Neural cell (in vitro differentiated cells): ENCODE measurements around the gene MEFV.

ENCODE experiments used
- CTCF ChIP-seq: fragments of 450-650 bp; IDR thresholded peaks from 2 replicates; pipeline ENCODE4 v1.5.1; 2014; ENCODE audit warnings: antibody characterized with exemption, mild to moderate bottlenecking, moderate library complexity; ENCODE audit not compliant: poor library complexity, severe bottlenecking
- EP300 ChIP-seq: fragments of 450-650 bp; conservative IDR thresholded peaks from 2 replicates; pipeline ENCODE4 v1.6.1; 2014; ENCODE audit warnings: antibody characterized with exemption, mild to moderate bottlenecking, moderate library complexity; ENCODE audit not compliant: poor library complexity, severe bottlenecking
- EZH2 ChIP-seq: fragments of 200-600, 300-800 bp; shearing (Covaris generic), sonication (generic); IDR thresholded peaks from 2 replicates; pipeline ENCODE4 v1.6.1; 2014; ENCODE audit warnings: antibody characterized with exemption, low read length, borderline replicate concordance, mild to moderate bottlenecking; ENCODE audit not compliant: insufficient read depth, poor library complexity, severe bottlenecking
- POLR2AphosphoS5 ChIP-seq: IDR thresholded peaks from 2 replicates; pipeline ENCODE4 v1.6.1; 2012
- RAD21 ChIP-seq: fragments of 450-650 bp; conservative IDR thresholded peaks from 2 replicates; pipeline ENCODE4 v1.6.1; 2014; ENCODE audit warnings: antibody characterized with exemption, mild to moderate bottlenecking, moderate library complexity
- REST ChIP-seq: IDR thresholded peaks from 2 replicates; pipeline ENCODE4 v1.6.1; 2012; ENCODE audit warnings: borderline replicate concordance
- SMC3 ChIP-seq: fragments of 450-650 bp; conservative IDR thresholded peaks from 2 replicates; pipeline ENCODE4 v1.6.1; 2014; ENCODE audit warnings: antibody characterized with exemption, mild to moderate bottlenecking, moderate library complexity; ENCODE audit not compliant: poor library complexity
- TAF1 ChIP-seq: IDR thresholded peaks from 2 replicates; pipeline ENCODE4 v1.6.1; 2012; ENCODE audit warnings: low read depth

DNA sequence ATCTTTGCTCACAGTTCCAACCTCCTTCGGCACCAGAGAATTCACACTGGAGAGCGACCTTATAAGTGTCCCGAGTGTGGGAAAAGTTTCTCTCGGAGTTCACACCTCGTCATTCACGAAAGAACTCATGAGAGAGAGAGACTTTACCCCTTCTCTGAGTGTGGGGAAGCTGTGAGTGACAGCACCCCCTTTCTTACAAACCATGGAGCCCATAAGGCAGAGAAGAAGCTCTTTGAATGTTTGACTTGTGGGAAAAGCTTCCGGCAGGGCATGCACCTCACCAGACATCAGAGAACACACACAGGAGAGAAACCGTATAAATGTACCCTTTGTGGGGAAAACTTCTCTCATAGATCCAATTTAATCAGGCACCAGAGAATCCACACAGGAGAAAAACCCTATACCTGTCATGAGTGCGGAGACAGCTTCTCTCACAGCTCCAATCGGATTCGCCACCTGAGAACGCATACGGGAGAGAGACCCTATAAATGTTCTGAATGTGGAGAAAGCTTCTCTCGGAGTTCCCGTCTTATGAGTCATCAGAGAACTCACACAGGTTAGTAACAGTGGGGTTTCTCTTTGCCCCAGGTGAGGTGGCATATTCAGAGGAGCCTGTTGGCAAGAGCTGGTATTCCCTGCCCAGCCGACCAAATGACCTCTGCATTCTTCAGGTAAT is 33.7 kb upstream of the MEFV start:
- no peak for TF ChIP-seq CTCF
- TF ChIP-seq EZH2, result no peak
- TF ChIP-seq EP300, result no peak
- TF ChIP-seq POLR2AphosphoS5, result no peak
- no peak for TF ChIP-seq RAD21
- TF ChIP-seq TAF1, result no peak
- no peak for TF ChIP-seq REST
- TF ChIP-seq SMC3, result no peak
